Measurements from ENCODE around the gene AIF1.

AIF1 gene

DNA sequence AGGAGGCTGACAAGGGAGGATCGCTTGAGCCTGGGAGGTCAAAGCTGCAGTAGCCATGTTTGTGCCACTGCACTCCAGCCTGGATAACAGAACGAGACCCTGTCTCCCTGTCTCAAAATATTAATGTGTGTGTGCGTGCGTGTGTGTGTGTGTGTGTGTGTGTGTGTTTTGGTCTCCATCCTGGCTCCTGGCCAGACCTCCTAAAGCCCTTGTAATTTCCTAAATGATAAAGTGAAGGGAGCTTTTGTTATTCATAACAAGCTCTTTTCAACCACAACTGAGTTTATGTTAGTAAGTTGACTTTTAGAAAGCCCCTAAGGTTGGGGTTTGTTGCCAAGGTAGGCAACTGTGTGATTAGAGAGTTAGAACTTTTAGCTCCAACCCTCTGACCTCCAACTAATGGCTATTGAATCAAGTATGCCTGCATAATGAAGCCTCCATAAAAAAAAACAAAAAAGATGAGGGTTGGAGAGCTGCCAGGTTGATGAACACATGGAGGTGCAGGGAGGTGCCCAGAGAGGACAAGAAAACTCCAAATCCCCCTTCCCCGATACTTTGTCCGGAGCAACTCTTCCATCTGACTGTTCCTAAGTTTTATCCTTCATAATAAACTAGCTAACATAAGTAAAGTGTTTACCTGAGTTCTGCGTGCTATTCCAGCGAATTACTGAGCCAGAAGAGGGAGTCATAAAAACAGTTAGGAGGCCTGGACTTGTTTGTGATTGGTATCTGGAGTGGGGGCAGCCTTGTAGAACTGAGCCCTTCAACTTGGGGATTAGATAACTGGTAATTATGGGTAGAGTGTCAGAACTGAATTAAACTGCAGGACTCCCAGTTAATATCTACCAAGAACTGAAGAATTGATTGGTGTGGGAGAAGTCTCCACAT is 5.3 kb upstream of the AIF1 start:
- Histone ChIP-seq H3K27me3 (ENCODE audit: insufficient read depth, low read length) (no peaks in the 10 kb centered on the region), H3K27ac (ENCODE audit: low read depth, low read length) (no peak overlapping the region), H3K9me3 (ENCODE audit: insufficient read depth, low read depth, low read length) (no peaks in the 10 kb centered on the region), H3K9ac (ENCODE audit: low read depth, low read length) (no peak overlapping the region), H3K4me1 (ENCODE audit: insufficient read depth, low read length) (peaks cover under 1% of the 10 kb centered on the region; the same call in 1 of the 2 replicates), H3K4me3 (ENCODE audit: low read length) (no peak overlapping the region), H3K36me3 (ENCODE audit: insufficient read depth, low read length) (no peaks in the 10 kb centered on the region)
- 85% methylated on average over 8 of the region's 8 CpGs for WGBS

DNA sequence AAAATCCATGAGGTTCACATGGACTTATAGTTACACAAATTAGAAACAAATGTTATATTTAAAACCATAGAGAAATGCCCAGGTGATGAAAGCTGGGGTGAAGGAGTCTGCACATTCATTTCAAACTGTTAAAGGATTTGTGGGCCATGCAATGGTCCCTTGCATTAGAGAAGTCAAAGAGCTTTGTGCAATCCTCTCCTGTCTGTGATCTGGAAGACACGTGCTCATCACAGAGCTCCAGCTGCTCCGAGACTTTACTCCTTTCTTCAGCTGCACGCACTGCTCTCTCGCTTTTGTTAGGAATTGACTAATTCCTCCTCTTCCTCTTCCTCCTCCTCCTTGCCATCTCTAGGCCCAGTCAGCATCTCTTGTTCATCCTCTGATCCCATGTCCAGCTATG is 4.1 kb upstream of the AIF1 start:
- H3K36me3 ChIP-seq (ENCODE audit: insufficient read depth, low read length): no peaks in the 10 kb centered on the region
- no peak overlapping the region for H3K9ac ChIP-seq (ENCODE audit: low read depth, low read length)
- H3K9me3 ChIP-seq (ENCODE audit: insufficient read depth, low read depth, low read length): no peaks in the 10 kb centered on the region
- 93% methylated on average over 4 of the region's 4 CpGs for WGBS
- peaks cover 10% of the 10 kb centered on the region; the same call in 1 of the 2 replicates for H3K4me1 ChIP-seq (ENCODE audit: insufficient read depth, low read length)
- H3K27me3 ChIP-seq (ENCODE audit: insufficient read depth, low read length): no peaks in the 10 kb centered on the region
- H3K4me3 ChIP-seq (ENCODE audit: low read length): no peak overlapping the region
- no peak overlapping the region for H3K27ac ChIP-seq (ENCODE audit: low read depth, low read length)

DNA sequence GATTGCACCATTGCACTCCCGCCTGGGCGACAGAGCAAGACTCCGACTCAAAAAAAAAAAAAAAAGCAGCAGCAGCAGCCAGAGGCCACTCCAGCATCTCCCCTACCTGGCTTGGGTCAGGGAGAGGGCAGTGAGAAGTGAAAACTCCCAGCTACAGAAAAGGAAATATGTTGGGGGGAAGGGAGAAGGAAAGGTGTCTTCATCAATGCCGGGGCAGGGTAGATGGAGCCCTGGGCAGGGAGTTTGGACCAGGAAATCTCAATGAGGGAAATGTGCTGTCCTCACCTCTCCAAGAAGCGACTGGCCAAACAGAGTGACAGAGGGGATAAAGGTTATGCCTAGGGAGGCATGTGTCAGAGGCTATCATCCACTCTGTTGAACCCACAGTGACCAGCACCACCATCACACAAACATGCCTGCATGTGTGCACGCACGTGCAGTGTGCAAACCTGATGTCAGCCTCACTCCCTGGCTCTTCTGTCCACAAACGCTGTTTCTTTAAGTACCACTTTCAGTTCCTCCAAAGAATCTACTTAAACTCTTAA is 887 bp upstream of the AIF1 start:
- no peaks in the 10 kb centered on the region for H3K36me3 ChIP-seq (ENCODE audit: insufficient read depth, low read length)
- no peak overlapping the region for H3K27ac ChIP-seq (ENCODE audit: low read depth, low read length)
- H3K4me1 ChIP-seq (ENCODE audit: insufficient read depth, low read length): peaks cover 10% of the 10 kb centered on the region; the same call in 1 of the 2 replicates
- WGBS: 90% methylated on average over 8 of the region's 8 CpGs
- H3K9ac ChIP-seq (ENCODE audit: low read depth, low read length): no peak overlapping the region
- H3K27me3 ChIP-seq (ENCODE audit: insufficient read depth, low read length): no peaks in the 10 kb centered on the region
- H3K9me3 ChIP-seq (ENCODE audit: insufficient read depth, low read depth, low read length): no peaks in the 10 kb centered on the region
- H3K4me3 ChIP-seq (ENCODE audit: low read length): no peak overlapping the region

DNA sequence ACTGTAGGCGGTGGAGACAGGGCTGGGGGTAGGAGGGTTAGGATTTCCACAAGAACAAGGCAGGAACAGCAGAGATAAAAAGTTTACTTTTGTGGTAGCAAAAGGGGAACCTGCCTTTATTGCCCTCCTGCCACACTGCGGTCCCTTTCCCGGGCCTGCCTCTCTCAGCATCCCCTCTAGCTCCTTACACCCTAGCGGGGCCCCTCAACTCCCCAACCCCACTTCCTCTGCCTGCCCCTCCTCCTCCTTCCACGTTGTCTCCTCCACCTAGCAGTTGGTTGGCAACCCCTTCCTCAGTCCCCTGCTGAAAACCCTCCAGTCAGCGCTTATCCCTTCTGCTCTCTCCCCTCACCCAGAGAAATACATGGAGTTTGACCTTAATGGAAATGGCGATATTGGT is 714 bp downstream of the AIF1 start:
- Histone ChIP-seq H3K36me3 (ENCODE audit: insufficient read depth, low read length) (no peaks in the 10 kb centered on the region), H3K9ac (ENCODE audit: low read depth, low read length) (0 out of 2 replicates have a peak overlapping the region, but pooled peaks have one; percentile 32), H3K27ac (ENCODE audit: low read depth, low read length) (no peak overlapping the region), H3K4me3 (ENCODE audit: low read length) (no peak overlapping the region), H3K27me3 (ENCODE audit: insufficient read depth, low read length) (no peaks in the 10 kb centered on the region), H3K9me3 (ENCODE audit: insufficient read depth, low read depth, low read length) (no peaks in the 10 kb centered on the region), H3K4me1 (ENCODE audit: insufficient read depth, low read length) (peaks cover 10% of the 10 kb centered on the region; the same call in 1 of the 2 replicates)
- WGBS: 72% methylated on average over 7 of the region's 7 CpGs

DNA sequence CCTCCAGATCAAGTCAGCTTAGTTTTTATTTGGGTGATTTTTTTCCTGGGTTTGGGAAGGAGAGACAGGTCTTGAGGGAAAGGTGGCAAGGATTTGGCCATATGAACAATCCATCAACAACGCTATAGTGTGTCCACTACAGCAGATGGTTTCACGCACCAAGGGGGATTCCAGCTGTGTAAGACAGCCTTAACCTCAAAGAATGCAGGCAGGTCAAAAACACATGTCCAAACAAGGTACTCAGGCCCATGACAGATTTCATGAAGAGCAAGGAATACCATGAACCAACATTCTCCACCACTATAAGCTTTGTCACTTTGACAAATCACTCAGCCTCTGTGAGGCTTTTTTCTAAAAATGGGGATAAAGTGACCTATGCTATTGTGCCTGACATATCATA is 2.0 kb downstream of the AIF1 start:
- H3K4me1 ChIP-seq (ENCODE audit: insufficient read depth, low read length): peaks cover 15% of the 10 kb centered on the region; the same call in 1 of the 2 replicates
- no peak overlapping the region for H3K4me3 ChIP-seq (ENCODE audit: low read length)
- H3K27ac ChIP-seq (ENCODE audit: low read depth, low read length): no peak overlapping the region
- H3K36me3 ChIP-seq (ENCODE audit: insufficient read depth, low read length): peaks cover 7% of the 10 kb centered on the region
- H3K9me3 ChIP-seq (ENCODE audit: insufficient read depth, low read depth, low read length): no peaks in the 10 kb centered on the region
- H3K27me3 ChIP-seq (ENCODE audit: insufficient read depth, low read length): no peaks in the 10 kb centered on the region
- no peak overlapping the region for H3K9ac ChIP-seq (ENCODE audit: low read depth, low read length)
- WGBS: 91% methylated on average over 2 of the region's 2 CpGs

DNA sequence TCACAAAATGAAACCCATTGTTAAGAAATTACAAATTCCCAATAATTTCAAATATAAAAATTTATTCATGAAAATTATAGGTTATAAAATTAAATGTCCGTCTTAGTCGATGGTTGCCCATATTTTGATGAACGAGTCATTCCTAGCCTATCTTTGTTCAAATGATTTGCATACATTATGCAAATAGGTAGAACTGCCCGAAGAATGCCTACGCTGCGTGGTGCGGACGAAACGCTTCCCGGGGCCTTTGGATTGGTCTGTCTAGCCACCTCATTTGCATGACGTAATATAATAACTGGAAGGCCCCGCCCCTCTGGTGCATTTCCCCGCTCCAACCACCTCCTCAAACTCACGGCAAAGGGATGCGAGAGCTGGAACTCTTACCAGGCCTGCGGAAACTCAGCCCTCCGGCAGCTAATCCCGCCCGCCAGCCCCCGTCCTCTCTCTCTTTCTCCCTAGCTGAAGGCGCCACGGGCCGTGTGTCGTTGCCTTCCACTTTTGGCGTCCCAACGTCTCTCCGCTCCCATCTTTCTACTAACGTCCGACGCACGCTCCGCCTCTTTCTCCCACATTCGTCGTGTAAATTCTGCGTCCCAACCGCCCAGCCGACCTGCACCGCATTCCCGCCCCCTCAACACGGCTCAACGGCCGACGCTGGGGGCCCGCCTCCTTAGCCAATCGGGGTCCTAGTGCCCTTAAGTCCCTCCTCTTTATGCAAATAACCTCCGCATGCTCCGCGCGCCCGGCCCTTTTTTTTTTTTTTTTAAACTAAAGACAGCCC is 5.0 kb downstream of the AIF1 start:
- H3K9ac ChIP-seq (ENCODE audit: low read depth, low read length): peak overlapping the region; percentile 95
- H3K4me1 ChIP-seq (ENCODE audit: insufficient read depth, low read length): peaks cover 20% of the 10 kb centered on the region; the same call in 1 of the 2 replicates
- peak overlapping the region; percentile 100 for H3K27ac ChIP-seq (ENCODE audit: low read depth, low read length)
- no peaks in the 10 kb centered on the region for H3K27me3 ChIP-seq (ENCODE audit: insufficient read depth, low read length)
- peak overlapping the region; percentile 88 for H3K4me3 ChIP-seq (ENCODE audit: low read length)
- WGBS: under 1% methylated on average over 50 of the region's 50 CpGs
- no peaks in the 10 kb centered on the region for H3K9me3 ChIP-seq (ENCODE audit: insufficient read depth, low read depth, low read length)
- H3K36me3 ChIP-seq (ENCODE audit: insufficient read depth, low read length): peaks cover 36% of the 10 kb centered on the region

DNA sequence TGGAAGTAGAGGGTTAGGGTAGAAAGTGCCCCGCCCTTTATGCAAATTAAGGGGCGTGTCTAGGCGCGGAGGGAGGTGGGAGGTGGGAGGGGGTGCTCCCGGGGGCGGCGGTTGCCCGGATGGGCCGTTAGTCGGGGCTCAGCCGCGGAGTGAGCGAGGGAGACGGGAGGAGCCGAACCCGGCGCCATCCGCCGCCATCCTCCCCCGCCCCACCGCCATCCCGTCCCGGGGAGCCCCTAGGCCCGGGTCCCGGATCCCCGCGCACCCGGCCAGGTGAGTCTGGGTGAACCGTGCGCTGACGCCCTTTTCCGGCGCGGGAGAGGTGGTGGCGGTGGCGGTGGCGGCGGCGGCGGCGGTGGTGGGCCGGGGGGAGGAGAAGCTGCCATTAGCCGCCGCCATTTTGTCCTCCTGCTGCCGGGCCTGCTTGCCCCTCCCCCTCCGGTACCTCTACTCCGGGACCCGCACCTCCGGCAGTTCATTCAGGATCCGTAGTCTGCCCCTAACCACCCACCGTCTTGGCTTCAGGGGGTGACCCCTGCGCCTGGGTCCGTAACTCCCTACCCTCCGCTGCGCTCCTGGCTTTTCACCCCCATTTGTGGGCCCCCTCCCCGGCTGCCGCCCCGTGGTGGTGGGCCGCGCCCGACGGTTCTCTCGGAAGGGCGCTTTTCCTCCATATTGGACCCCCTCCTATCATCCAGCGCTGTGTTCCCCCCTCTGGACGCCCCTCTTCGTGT is 5.7 kb downstream of the AIF1 start, which contains the start of gene PRRC2A:
PRRC2A (plus strand) TSS at position 130 of the 734 bp plus-strand sequence. CDS start 2,075 bp downstream, outside the sequence.
- H3K9ac ChIP-seq (ENCODE audit: low read depth, low read length): peak within 1 kb of the TSS; percentile 97
- peak within 1 kb of the TSS; percentile 94 for H3K4me3 ChIP-seq (ENCODE audit: low read length)
- no peaks in the 10 kb centered on the region for H3K9me3 ChIP-seq (ENCODE audit: insufficient read depth, low read depth, low read length)
- no peaks in the 10 kb centered on the region for H3K27me3 ChIP-seq (ENCODE audit: insufficient read depth, low read length)
- H3K36me3 ChIP-seq (ENCODE audit: insufficient read depth, low read length): peaks cover 44% of the 10 kb centered on the region
- H3K4me1 ChIP-seq (ENCODE audit: insufficient read depth, low read length): peaks cover 13% of the 10 kb centered on the region; the same call in 1 of the 2 replicates
- WGBS: under 1% methylated on average over 66 of the region's 67 CpGs
- H3K27ac ChIP-seq (ENCODE audit: low read depth, low read length): peak within 1 kb of the TSS; percentile 100

DNA sequence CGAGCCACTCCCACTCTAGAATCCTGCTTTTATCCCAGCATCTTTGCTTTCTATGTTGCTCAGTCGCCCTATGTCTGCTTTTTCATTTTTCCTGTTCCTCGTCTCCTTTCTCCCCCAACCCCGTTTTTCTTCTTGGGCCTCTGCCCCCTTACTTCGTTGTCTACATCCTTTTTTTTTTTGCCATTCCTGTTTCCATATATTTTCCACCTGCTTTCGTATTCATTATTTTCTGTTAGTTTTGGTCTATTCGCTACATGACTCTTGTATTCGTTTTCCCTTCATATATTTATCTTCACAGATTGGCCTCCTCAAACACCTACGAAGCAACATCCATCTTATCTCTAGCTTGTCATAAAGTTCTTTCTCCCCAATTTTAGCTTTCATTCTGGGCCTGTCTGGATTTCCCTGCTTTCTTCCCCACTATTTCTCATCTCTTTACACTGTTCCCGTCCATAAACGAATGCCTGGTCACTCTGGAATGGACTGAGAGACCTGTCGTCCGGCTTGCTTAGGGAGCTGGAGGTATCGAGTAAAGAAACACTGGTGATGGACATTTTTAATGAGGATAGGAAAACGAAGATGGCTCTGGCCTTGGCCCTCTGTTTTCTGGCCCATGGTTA is 6.4 kb downstream of the AIF1 start:
- no peaks in the 10 kb centered on the region for H3K27me3 ChIP-seq (ENCODE audit: insufficient read depth, low read length)
- peaks cover 13% of the 10 kb centered on the region; the same call in 1 of the 2 replicates for H3K4me1 ChIP-seq (ENCODE audit: insufficient read depth, low read length)
- peak overlapping the region; percentile 94 for H3K4me3 ChIP-seq (ENCODE audit: low read length)
- no peaks in the 10 kb centered on the region for H3K9me3 ChIP-seq (ENCODE audit: insufficient read depth, low read depth, low read length)
- peaks cover 50% of the 10 kb centered on the region for H3K36me3 ChIP-seq (ENCODE audit: insufficient read depth, low read length)
- H3K9ac ChIP-seq (ENCODE audit: low read depth, low read length): peak overlapping the region; percentile 97
- H3K27ac ChIP-seq (ENCODE audit: low read depth, low read length): peak overlapping the region; percentile 99
- 6% methylated on average over 15 of the region's 15 CpGs for WGBS

DNA sequence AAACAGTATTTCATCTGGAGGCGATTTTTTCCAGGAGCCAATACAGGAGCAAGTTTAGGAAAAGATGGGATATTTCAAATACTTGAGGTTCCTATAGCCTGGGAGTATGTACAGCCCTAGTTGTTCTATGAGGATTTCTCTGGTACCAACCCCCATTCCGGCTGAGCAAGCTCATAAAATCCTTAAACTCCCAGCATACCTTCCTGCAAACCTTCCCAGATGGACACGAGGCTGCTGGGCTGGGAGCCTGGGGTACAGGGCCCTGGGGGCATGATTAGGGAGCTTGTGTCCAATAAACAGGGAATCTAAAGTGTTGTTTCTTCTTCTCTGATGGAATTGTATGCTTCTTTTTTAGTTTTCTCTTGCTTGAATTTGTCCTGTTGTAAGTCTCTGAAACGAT is 7.0 kb downstream of the AIF1 start:
- Histone ChIP-seq H3K36me3 (ENCODE audit: insufficient read depth, low read length) (peaks cover 56% of the 10 kb centered on the region), H3K27ac (ENCODE audit: low read depth, low read length) (peak overlapping the region; percentile 99; the same call in 1 of the 2 replicates), H3K4me1 (ENCODE audit: insufficient read depth, low read length) (peaks cover 13% of the 10 kb centered on the region; the same call in 1 of the 2 replicates), H3K27me3 (ENCODE audit: insufficient read depth, low read length) (no peaks in the 10 kb centered on the region), H3K9ac (ENCODE audit: low read depth, low read length) (peak overlapping the region; percentile 97), H3K9me3 (ENCODE audit: insufficient read depth, low read depth, low read length) (no peaks in the 10 kb centered on the region), H3K4me3 (ENCODE audit: low read length) (peak overlapping the region; percentile 94)
- 34% methylated on average over 4 of the region's 4 CpGs for WGBS

DNA sequence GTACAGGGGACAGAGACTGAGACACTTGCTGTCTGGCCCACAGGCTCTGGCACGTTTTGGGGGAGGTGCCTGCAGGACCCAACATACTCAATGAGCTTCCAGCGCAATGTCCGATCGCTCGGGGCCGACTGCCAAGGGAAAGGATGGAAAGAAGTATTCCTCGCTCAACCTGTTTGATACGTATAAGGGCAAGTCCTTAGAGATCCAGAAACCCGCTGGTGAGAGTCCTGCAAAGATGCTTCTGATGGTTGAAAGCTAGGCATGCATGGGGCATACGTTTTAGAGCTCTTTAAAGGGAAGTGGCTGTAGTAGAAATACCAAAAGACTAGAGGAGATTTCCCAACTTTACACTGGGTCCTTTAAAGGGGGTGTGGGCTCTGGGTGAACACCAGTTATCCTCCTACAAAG is 7.7 kb downstream of the AIF1 start:
- H3K27ac ChIP-seq (ENCODE audit: low read depth, low read length): no peak overlapping the region
- H3K9ac ChIP-seq (ENCODE audit: low read depth, low read length): peak overlapping the region; percentile 97; the same call in 1 of the 2 replicates
- no peaks in the 10 kb centered on the region for H3K9me3 ChIP-seq (ENCODE audit: insufficient read depth, low read depth, low read length)
- H3K4me3 ChIP-seq (ENCODE audit: low read length): peak overlapping the region; percentile 94; the same call in 1 of the 2 replicates
- H3K36me3 ChIP-seq (ENCODE audit: insufficient read depth, low read length): peaks cover 63% of the 10 kb centered on the region
- peaks cover 13% of the 10 kb centered on the region; the same call in 1 of the 2 replicates for H3K4me1 ChIP-seq (ENCODE audit: insufficient read depth, low read length)
- 90% methylated on average over 10 of the region's 10 CpGs for WGBS
- H3K27me3 ChIP-seq (ENCODE audit: insufficient read depth, low read length): no peaks in the 10 kb centered on the region

Measured in HUES64 (cell line).